Astrocyte of the cerebellum (primary cell): ENCODE data around the gene FAM3A.

ENCODE experiments used
- DNase-seq: peaks from one replicate; pipeline ENCODE4 v3.0.0-alpha.2; 2011; ENCODE audit warnings: low read depth
- H3K4me3 ChIP-seq: 2 replicates; pipeline ENCODE4 v1.5.1; 2011; ENCODE audit warnings: mild to moderate bottlenecking, low read depth, low read length, moderate library complexity
- CTCF ChIP-seq: IDR thresholded peaks from 2 replicates; pipeline ENCODE4 v1.5.1; 2012; ENCODE audit warnings: low read length, low read depth, moderate library complexity, mild to moderate bottlenecking; ENCODE audit errors: missing control alignments
- in situ Hi-C: cut with HindIII; loops from 2 replicates; pipeline ENCODE4 v1.10.0; 2017; ENCODE audit warnings: low sequenced_read_pairs

The FAM3A gene

GRCh38 chrX:154515090-154515965 lies 704 bp downstream of the FAM3A start:
- DNase-seq: no peak
- in situ Hi-C loops: no loop called here

GRCh38 chrX:154513716-154514115 lies 2.3 kb downstream of the FAM3A start:
- in situ Hi-C loops: no loop called here
- TF ChIP-seq CTCF: no peak
- DNase-seq: no peak
- no peak overlapping the region for H3K4me3 ChIP-seq

More at GRCh38 chrX:154515090-154515965, 704 bp downstream of the FAM3A start:
- no peak for TF ChIP-seq CTCF
- H3K4me3 ChIP-seq: peak overlapping the region; percentile 59

- DNase-seq: no peak
- no peak overlapping the region for H3K4me3 ChIP-seq
- no peak for TF ChIP-seq CTCF
- in situ Hi-C loops: no loop called here
Observed at GRCh38 chrX:154512879-154513553, 3.0 kb downstream of the FAM3A start.

GRCh38 chrX:154511761-154512160 lies 4.3 kb downstream of the FAM3A start:
- TF ChIP-seq CTCF: no peak

GRCh38 chrX:154509455-154509854 lies 6.6 kb downstream of the FAM3A start:
- no peak for TF ChIP-seq CTCF
- no peak for DNase-seq
- in situ Hi-C loops: no loop called here
- H3K4me3 ChIP-seq: no peak overlapping the region

More at GRCh38 chrX:154511761-154512160, 4.3 kb downstream of the FAM3A start:
- in situ Hi-C loops: no loop called here
- no peak for DNase-seq
- H3K4me3 ChIP-seq: no peak overlapping the region

GRCh38 chrX:154508384-154508745 lies 7.7 kb downstream of the FAM3A start:
- TF ChIP-seq CTCF: no peak
- no peak overlapping the region for H3K4me3 ChIP-seq
- no peak for DNase-seq
- in situ Hi-C loops: no loop called here
